IMR-90 (cell line): Measurements from ENCODE around the gene ADAMTS9.

Experiments
- BHLHE40 ChIP-seq: fragments of 150-350 bp; IDR thresholded peaks from 2 replicates; pipeline ENCODE4 v1.6.1; 2016; ENCODE audit warnings: mild to moderate bottlenecking, low read depth, low read length
- CEBPB ChIP-seq: IDR thresholded peaks from 2 replicates; pipeline ENCODE4 v1.6.1; 2012; ENCODE audit warnings: low read depth, low read length, improper control_type of control experiment
- MAZ ChIP-seq: IDR thresholded peaks from 2 replicates; pipeline ENCODE4 v1.6.1; 2012; ENCODE audit warnings: low read depth, mild to moderate bottlenecking, low read length, improper control_type of control experiment, moderate library complexity, borderline replicate concordance
- MXI1 ChIP-seq: IDR thresholded peaks from 2 replicates; pipeline ENCODE4 v1.6.1; 2012; ENCODE audit warnings: low read depth, mild to moderate bottlenecking, low read length, moderate library complexity, borderline replicate concordance
- POLR2A ChIP-seq: IDR thresholded peaks from 2 replicates; pipeline ENCODE4 v1.6.1; 2012; ENCODE audit warnings: mild to moderate bottlenecking, low read depth, low read length
- RAD21 ChIP-seq: IDR thresholded peaks from 2 replicates; pipeline ENCODE4 v1.6.1; 2012; ENCODE audit warnings: low read length, improper control_type of control experiment
- SMC3 ChIP-seq: fragments of 150-350 bp; IDR thresholded peaks from 2 replicates; pipeline ENCODE4 v1.6.1; 2016; ENCODE audit warnings: low read depth, mild to moderate bottlenecking, antibody characterized with exemption, low read length, moderate library complexity
- TF ChIP-seq, protein P1 (sequence below): conservative IDR thresholded peaks from 2 replicates; pipeline ENCODE4 v1.5.1; 2012; ENCODE audit warnings: mild to moderate bottlenecking, low read depth, low read length, improper control_type of control experiment
- TF ChIP-seq, protein P2 (sequence below): fragments of 150-350 bp; IDR thresholded peaks from 2 replicates; pipeline ENCODE4 v1.6.1; 2017; ENCODE audit warnings: mild to moderate bottlenecking, antibody characterized with exemption, low read length, low read depth

DNA sequence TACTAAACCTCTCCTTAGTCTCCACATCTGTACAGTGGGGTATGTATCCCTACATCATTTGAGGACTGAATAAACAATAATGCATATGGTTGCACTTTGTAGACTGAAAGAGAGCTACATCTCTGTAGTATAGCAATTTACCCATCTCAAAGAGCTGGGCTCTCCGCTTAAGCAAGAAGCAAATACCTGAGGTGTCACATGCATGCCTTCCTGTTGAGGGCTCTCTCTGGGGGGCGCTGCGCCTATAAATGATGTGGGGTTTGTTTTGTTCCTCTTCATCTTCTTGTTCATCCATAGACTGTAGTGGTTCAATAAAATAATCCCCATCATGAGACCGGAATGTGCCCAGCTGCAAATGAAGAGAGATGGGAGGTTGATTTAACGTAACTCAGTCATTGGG is 6.8 kb downstream of the ADAMTS9 start:
- TF ChIP-seq CEBPB: no peak
- no peak for TF ChIP-seq RAD21
- TF ChIP-seq, protein P1, sequence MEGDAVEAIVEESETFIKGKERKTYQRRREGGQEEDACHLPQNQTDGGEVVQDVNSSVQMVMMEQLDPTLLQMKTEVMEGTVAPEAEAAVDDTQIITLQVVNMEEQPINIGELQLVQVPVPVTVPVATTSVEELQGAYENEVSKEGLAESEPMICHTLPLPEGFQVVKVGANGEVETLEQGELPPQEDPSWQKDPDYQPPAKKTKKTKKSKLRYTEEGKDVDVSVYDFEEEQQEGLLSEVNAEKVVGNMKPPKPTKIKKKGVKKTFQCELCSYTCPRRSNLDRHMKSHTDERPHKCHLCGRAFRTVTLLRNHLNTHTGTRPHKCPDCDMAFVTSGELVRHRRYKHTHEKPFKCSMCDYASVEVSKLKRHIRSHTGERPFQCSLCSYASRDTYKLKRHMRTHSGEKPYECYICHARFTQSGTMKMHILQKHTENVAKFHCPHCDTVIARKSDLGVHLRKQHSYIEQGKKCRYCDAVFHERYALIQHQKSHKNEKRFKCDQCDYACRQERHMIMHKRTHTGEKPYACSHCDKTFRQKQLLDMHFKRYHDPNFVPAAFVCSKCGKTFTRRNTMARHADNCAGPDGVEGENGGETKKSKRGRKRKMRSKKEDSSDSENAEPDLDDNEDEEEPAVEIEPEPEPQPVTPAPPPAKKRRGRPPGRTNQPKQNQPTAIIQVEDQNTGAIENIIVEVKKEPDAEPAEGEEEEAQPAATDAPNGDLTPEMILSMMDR: no peak
- no peak for TF ChIP-seq SMC3
- TF ChIP-seq, protein P2, sequence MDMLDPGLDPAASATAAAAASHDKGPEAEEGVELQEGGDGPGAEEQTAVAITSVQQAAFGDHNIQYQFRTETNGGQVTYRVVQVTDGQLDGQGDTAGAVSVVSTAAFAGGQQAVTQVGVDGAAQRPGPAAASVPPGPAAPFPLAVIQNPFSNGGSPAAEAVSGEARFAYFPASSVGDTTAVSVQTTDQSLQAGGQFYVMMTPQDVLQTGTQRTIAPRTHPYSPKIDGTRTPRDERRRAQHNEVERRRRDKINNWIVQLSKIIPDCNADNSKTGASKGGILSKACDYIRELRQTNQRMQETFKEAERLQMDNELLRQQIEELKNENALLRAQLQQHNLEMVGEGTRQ: no peak
- TF ChIP-seq MXI1: no peak
- TF ChIP-seq MAZ: no peak
- no peak for TF ChIP-seq POLR2A
- no peak for TF ChIP-seq BHLHE40
